Activated CD4-positive, alpha-beta T cell treated with anti-CD3 and anti-CD28 coated beads, Interleukin-2, amount 50 U/mL, for 4 hours (primary cell): ENCODE results near the gene SARDH.

Experiments used
- DNase-seq, 2 experiments: peaks; one replicate each; pipeline ENCODE4 v3.0.0-alpha.2; 2020

SARDH gene, protein sequence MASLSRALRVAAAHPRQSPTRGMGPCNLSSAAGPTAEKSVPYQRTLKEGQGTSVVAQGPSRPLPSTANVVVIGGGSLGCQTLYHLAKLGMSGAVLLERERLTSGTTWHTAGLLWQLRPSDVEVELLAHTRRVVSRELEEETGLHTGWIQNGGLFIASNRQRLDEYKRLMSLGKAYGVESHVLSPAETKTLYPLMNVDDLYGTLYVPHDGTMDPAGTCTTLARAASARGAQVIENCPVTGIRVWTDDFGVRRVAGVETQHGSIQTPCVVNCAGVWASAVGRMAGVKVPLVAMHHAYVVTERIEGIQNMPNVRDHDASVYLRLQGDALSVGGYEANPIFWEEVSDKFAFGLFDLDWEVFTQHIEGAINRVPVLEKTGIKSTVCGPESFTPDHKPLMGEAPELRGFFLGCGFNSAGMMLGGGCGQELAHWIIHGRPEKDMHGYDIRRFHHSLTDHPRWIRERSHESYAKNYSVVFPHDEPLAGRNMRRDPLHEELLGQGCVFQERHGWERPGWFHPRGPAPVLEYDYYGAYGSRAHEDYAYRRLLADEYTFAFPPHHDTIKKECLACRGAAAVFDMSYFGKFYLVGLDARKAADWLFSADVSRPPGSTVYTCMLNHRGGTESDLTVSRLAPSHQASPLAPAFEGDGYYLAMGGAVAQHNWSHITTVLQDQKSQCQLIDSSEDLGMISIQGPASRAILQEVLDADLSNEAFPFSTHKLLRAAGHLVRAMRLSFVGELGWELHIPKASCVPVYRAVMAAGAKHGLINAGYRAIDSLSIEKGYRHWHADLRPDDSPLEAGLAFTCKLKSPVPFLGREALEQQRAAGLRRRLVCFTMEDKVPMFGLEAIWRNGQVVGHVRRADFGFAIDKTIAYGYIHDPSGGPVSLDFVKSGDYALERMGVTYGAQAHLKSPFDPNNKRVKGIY

GRCh38 chr9:133737774-133738639 lies at the start of gene SARDH:
SARDH (minus strand) TSS chr9:133738352; CDS start chr9:133734173, 4,179 bp downstream.
- no peak for DNase-seq

DNA sequence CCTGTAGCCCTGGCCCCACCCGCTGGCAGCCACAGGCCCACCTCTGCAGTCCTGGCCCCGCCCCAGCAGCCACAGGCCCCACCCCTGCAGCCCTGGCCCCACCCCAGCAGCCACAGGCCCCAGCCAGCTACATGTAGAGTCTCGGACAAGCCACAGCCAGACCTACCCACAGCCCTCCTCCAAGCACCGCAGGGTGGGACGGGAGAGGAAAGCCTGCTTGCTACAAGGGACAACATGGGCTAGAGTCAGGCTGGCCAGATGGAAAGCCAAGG lies 49.5 kb upstream of the SARDH start:
- no peak for DNase-seq

DNA sequence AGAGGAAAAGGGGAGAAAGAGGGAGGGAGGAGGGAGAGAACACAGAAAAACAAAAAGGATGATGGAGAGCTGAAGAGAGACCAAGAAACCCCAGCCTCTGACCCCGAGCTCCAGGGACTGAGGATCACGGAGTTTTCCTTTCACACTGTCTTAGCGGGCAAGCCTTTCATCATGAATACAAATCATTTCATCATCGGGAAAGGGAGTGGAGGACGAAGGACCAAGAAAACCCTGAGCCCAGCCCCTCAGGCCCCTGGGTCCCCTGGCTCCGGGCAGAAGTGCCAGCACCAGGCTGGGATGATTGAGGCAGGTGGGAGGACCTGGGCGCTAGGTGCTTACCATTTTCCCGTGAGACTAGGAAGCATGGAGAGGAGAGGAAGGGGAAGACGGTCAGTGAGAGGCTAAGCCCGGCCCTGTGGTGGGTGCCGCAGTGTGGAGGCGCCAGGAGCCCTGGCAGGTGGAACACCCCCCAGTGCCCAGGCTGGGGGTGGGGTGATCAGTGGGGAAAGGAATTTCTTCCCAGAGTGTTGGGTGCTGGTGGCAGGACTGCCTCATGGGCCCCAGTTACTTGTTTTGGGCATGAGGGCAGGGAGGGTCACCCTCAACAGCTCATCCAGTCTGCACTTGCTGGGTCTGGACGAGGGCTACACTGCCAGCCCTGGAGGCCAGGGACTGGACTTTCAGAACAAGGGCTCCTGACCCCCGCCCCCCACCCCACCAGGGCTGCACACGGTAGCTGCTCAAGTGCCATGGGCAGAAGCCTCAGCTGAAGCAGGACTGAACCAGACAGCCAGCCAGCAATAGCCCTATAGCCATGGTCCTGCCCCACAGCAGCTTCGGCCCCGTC lies 49.0 kb upstream of the SARDH start:
- no peak for DNase-seq

DNA sequence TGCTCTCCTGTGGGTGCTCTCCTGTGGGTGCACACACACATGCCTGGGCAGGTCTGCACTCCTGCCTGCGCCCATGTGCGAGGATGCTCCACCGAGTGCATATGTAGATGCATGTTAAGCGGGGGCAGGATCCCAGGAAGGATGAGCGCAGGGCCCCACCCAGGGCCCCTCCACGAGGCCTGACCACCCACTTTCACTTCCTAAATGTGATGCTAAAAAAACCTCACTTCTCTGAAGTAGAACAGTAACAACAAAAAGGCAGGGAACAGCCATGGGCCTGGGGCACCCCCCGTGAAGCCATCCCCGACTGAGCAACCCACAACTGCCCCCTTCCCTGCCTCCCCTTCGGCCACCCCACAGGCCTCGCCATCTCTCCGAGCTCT lies 48.2 kb upstream of the SARDH start:
- DNase-seq: no peak

DNA sequence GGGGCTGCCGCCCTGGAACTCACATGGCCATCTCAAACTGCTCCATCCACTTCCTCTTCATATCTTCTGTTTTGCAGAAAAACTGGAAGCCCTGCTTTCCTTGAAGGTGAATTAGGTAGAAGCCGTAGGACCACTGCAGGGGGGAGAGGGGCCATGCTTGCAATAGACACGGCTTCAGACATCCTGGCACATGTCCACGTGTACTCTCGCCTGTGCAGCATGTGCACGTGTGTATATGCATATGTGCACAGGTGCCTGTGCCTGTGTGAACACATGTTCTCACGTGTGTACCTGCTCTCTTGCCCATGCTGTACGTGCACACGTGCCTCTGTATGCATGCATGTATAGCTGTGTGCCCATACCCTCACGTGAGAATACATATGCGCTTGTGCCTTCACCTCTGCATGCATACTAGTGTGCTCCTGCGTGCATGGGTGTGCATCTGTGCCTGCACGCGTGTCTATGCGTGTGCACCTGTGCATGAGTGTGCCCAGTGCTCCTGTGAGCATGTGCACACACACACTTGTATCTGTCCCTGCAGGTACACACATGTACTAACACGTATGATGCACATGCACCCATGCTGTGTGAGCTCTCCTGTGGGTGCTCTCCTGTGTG lies 47.7 kb upstream of the SARDH start:
- DNase-seq: no peak

DNA sequence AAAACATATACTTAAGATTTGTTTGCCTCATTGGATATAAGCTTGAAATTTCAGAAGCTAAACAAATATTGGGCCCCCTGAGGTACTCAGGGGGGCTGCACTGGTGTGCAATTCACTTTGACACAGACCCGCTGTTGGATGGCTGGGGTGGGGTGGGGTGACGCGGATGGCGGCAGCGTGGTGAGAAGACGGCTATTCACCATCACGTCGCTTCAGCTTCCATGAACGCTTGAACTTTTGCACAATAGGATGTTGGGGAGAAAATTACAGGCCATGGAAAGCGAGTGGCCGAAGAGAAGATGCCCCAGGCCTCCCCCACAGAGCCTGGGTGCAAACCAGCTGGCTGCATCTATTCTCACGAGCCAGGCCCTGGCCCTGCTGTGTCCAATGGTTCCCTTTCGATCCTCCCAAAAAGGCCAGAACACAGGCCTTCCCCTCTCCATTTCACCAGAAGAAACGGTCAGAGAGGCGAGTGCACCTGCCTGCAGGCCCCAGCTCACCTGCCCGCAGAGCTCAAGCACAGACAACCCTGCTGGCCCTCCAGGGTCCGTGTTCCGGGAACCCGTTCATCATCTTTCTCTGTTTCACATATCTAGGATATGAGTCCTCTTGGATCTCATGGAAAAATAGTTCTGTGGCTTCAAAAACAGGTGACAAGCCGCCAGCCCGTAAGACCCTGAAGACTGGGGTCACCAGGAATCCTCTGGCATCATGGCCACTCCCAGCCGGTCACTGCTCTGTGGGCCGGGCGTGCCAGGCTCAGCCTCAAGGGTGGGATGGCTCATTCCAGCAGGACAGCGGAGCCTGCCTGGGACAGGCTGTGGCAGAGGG lies 46.8 kb upstream of the SARDH start:
- no peak for DNase-seq

- DNase-seq: no peak
These were observed 45.2 kb upstream of the SARDH start for GRCh38 chr9:133783331-133783731.

DNA sequence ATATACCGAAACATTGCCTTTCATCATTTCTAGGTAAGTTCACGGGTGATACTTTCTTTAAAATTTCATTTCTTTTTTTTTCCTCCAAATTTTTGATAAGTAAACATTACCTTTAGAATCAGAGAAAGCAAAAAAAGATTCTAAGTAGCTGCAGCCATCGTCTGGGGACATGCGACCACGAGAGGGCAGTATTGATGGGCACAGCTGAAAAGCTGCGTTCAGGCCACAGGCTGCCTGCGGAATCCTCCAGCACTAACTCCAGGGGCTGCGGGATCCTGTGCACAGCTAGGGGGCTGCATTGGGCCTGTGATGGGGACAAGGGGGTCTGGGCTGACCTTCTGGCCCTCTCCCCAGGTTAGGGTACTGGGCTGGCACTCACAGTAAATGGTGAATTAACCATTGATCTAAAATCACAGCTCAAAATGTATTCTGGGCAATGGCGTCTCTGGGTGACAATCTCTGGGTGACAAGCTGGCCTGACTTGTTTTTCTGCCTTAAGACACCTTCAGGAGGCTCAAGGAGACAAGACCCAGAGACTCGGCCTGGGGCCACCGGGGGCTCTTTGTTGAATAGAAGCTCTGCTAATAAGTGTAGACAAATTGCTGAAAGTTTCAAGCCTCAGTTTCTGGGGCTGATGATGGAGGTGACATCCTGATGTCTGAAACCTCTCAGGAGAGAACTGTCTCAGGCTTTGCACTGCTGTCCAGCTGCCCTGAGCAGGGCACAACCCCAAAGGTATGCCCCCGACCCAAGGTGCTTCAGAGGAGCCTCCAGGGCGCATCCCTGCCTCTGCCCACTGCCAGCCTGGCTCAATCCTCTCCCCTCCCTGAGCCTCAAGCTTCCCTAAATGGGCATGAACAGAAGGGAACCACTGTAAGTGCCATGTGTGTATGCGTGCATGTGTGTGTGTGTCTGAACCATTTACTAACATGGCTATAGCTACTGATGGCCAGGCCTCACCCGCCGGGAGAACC lies 44.3 kb upstream of the SARDH start:
- peak; percentile 57 to 63 for DNase-seq

GRCh38 chr9:133781828-133782135 lies 43.6 kb upstream of the SARDH start:
- DNase-seq: no peak

DNA sequence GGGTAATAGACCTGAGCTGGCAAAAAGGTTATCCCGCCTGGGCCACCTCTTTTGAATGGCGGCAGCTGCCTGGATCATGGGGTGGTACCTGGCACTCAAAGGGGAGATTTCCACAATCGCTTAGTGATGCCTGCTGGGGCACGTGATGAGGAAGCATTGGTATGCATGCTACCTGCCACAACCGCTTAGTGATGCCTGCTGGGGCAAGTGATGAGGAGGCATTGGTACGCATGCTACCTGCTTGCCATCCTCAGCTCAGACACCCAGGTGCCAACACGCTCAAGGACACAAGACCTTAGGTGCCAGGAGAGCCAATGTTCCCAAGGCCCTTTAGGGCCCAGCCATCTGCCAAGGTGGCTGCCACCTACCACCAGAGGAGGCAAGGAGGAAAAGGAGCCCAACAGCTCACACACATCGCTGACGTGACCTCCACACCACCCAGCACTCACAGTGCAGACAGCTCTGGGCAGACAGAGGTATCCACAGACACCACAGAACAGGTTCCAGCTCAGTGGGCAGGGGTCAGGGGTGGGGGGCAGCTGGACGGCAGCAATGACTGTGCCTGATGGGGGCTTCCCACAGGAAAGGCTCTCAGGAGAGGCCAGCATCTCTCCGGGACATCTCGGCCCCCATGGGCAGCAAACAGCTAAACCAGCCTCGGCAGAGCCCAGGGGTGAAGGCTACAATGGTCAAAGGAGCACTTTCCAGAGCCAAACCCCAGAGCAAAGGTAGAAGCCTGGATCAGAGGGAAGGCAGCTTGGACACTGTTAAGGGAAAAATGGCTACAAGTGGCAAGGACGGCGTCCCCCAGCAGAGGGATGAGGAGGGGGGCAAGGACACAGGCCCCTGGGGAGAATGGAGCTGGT lies 43.0 kb upstream of the SARDH start:
- no peak for DNase-seq

DNA sequence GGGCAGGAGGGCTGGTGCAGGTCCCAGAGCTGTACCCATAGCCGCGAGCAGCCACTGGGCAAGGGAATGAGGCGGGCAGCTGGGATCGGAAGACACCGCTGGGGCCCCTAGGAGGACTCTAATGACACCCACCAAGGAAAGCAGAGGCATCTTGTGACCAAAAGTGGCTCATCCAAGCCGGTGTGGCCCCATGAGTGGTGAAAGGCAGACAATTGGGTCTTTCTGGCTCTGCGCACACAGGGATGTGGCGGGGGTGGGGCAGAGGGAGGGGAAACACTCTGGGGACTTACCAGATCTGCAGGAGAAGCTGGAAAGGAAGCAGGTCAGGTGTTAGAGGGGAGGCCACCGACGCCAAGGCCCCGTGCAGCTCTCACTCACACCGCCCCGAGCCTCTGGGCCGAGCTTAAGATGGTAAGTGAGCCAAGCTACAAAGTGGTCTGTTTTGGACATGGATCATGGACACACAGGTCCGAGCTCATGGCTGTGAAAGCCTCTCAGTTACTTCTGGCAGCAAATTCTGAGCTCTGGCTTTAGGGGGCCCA lies 42.3 kb upstream of the SARDH start:
- no peak for DNase-seq

GRCh38 chr9:133779516-133780403 lies 41.6 kb upstream of the SARDH start:
- DNase-seq: no peak

DNA sequence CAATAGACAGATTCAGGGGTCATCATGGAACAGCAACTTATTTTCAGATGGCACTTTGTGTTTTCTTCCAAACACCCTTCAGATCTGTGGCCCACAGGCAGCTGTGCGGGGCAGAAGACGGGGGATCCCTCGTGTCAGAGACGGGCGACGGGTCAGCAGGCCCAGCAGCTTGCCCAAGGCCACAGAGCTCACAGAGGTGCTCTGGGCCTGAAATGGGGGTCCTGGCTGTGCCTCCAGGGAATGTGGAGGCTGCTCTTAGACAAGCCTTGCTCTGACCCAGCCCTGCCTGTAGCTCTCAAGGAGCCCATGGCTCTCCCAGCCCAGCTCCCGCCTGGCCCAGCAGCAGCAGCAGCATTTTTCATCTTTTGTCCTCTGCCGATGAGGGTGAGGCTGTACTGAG lies 40.9 kb upstream of the SARDH start:
- DNase-seq: no peak

DNA sequence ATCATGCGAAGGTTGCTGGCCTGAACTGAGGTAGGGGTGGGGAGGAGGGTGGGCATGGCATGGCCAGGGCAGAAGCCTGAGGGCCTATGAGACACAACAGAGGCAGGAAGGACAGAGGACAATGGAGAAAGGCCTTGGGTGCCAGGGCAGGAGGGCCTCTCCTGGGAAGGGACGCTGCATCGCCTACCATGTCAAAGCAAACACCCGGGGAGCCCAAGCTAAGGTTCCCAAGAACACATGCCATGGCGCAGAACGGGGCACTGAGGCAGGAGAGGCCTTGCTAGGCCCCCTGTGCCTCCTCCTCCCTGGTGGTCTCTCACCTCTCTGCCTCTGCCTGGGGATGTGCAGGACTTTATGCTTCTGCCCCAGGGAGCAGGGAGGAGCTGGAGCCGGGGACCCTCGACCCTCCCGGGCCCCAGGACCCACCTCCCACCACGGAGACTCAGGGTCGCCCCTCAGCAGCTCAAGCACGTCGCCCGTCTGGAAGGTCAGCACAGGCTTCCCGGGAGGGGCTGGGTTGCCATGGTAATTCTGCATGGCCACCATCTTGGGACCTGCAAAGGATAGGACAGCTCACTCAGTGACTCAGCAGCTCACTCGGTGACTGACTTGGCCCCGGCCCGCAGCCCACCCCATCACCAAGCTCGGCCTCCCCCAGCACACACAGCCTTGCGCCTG lies 40.3 kb upstream of the SARDH start:
- no peak for DNase-seq

DNA sequence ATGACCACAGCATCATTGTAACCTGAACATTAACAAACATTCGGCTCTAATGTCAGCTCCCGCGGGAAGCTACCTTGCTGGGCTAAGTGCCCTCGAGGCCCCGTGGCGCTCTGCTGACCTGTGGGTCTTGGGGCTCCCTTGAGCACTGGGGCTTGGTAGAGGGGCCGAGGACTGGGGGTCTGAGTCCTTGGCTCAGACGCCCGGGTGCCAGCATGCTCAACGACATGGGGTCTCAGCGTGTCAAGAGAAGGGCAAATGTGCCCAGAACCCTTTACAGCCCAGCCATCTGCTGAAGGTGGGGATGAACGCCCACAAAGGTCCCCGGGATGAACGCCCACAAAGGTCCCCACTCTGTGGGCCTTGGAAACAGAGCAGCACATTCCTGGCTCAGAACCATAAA lies 39.7 kb upstream of the SARDH start:
- no peak for DNase-seq

DNA sequence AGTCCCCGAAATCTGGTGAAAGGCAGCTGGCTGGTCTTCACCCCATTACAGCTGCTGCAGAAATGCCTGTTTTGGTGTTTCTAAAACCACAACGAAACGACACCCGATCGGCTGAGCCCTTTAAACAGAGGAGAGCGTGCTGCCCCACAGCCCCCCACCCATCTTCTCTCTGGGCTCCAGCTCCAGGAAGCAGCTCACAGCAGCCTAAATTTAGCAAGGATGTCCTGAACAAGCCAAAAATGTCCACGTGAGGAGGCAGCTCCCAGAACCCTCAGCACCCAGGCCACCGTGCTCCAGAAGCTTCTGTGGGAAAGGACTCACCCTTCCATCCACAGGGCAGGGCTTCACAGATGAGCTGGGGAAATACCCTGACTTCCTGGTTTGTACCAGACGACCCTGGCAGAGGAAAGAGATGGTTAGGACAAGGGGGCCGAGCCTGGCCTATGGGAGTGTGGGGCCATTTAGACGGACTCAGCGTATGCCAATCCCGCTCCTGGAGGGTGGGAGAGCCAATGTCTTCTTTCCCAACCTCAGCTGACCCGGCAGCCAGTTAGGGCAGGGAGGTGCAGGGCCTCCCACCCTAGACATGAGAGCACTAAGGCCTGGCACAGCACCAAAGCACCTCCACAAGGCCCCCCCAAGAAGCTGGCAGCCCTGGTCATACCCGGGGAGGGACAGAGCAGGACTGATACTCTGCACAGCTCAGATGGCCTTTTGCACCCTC lies 39.1 kb upstream of the SARDH start:
- DNase-seq: no peak
